Neutrophil (primary cell): ENCODE measurements around the gene BTLA.
"Not testable (repeated sequence)": the region's sequence is repeated elsewhere in the genome, so short reads cannot be mapped to it uniquely, and the experiment has no call there.

Experiments used
- H3K27ac ChIP-seq: fragments of 200-600 bp; sonication (generic); 2 replicates; pipeline ENCODE4 v1.5.1; 2016; ENCODE audit warnings: mild to moderate bottlenecking, moderate library complexity
- H3K27me3 ChIP-seq: fragments of 200-600 bp; sonication (generic); 2 replicates; pipeline ENCODE4 v1.6.0; 2016; ENCODE audit warnings: mild to moderate bottlenecking
- H3K36me3 ChIP-seq: fragments of 200-600 bp; sonication (generic); 2 replicates; pipeline ENCODE4 v1.5.1; 2017
- H3K4me1 ChIP-seq, 2 experiments: fragments of 200-600 bp in 1 of 2; sonication (generic) in 1 of 2; 1 replicate in 1 of 2; 2 replicates in 1 of 2; pipeline versions ENCODE4 v1.5.1 to v1.6.1; 2013 to 2016; ENCODE audit warnings: low read depth in 1 of 2, low read length in 1 of 2, mild to moderate bottlenecking in 1 of 2, moderate library complexity in 1 of 2; ENCODE audit not compliant: control insufficient read depth in 1 of 2, insufficient read depth in 1 of 2
- H3K4me3 ChIP-seq, 2 experiments: fragments of 200-600 bp in 1 of 2; sonication (generic) in 1 of 2; 1 replicate in 1 of 2; 2 replicates in 1 of 2; pipeline ENCODE4 v1.5.1; 2013 to 2016; ENCODE audit warnings: low read depth in 1 of 2, low read length in 1 of 2, mild to moderate bottlenecking in 1 of 2, moderate library complexity in 1 of 2
- H3K9me3 ChIP-seq: fragments of 200-600 bp; sonication (generic); 2 replicates; pipeline ENCODE4 v1.5.1; 2016
- TF ChIP-seq, protein P1 (sequence below): fragments of 200-600 bp; sonication (generic); IDR thresholded peaks from 2 replicates; pipeline ENCODE4 v1.5.1; 2016; ENCODE audit warnings: antibody characterized with exemption

The BTLA gene

DNA sequence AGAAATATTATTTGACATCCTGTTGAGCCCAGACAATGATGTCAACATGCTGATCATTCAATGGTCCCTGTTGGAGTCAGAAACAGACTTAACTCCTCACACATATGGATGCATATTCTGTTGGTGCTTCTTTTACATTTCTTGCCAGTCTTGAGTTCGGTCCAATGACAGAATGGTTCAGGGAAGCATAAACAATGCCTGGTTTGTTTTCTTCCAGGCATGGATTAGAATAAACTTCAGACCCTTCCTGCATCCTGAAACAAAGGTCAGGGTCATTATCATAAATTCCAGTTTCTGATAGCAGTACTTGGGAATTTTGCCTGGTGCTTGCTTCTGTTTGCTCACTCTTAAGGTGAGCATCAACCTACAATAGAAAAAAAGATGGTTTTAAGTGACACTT lies 33.3 kb downstream of the BTLA start:
- no peaks in the 10 kb centered on the region for H3K9me3 ChIP-seq
- H3K4me1 ChIP-seq: peaks cover 6 to 21% of the 10 kb centered on the region in 2 experiments
- H3K27me3 ChIP-seq: no peaks in the 10 kb centered on the region
- H3K36me3 ChIP-seq: no peaks in the 10 kb centered on the region
- TF ChIP-seq, protein P1, sequence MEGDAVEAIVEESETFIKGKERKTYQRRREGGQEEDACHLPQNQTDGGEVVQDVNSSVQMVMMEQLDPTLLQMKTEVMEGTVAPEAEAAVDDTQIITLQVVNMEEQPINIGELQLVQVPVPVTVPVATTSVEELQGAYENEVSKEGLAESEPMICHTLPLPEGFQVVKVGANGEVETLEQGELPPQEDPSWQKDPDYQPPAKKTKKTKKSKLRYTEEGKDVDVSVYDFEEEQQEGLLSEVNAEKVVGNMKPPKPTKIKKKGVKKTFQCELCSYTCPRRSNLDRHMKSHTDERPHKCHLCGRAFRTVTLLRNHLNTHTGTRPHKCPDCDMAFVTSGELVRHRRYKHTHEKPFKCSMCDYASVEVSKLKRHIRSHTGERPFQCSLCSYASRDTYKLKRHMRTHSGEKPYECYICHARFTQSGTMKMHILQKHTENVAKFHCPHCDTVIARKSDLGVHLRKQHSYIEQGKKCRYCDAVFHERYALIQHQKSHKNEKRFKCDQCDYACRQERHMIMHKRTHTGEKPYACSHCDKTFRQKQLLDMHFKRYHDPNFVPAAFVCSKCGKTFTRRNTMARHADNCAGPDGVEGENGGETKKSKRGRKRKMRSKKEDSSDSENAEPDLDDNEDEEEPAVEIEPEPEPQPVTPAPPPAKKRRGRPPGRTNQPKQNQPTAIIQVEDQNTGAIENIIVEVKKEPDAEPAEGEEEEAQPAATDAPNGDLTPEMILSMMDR: no peak
- H3K27ac ChIP-seq: no peak overlapping the region
- H3K4me3 ChIP-seq: no peak overlapping the region

DNA sequence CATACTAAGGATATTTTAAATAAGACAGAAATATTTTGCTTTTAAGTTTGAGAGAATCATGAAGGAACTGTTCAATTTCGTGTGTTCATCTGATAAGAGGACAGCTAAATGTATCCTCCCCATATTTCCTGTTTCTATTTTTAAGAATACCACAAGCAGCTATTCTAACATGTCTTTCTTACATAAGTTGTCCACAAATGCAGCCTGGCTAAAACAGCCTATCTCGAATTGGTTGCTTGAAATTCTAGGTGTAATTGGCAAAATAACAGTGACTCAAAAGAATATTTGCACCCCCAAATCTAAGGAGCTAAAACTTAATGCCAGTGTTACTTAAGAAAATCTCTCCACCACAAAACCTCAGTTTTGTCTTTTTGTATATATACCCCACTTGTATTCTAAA lies 35.0 kb downstream of the BTLA start:
- Histone ChIP-seq H3K27ac (peak overlapping the region; percentile 33), H3K4me3 (no peak overlapping the region), H3K27me3 (no peaks in the 10 kb centered on the region), H3K36me3 (no peaks in the 10 kb centered on the region), H3K9me3 (no peaks in the 10 kb centered on the region), H3K4me1 (peaks cover 0 to 15% of the 10 kb centered on the region in 2 experiments)
- TF ChIP-seq, protein P1: no peak

- no peaks in the 10 kb centered on the region for H3K9me3 ChIP-seq
- peaks cover 0 to 15% of the 10 kb centered on the region in 2 experiments for H3K4me1 ChIP-seq
- H3K4me3 ChIP-seq: no peak overlapping the region
- TF ChIP-seq, protein P1: no peak
- no peaks in the 10 kb centered on the region for H3K36me3 ChIP-seq
- no peaks in the 10 kb centered on the region for H3K27me3 ChIP-seq
- H3K27ac ChIP-seq: no peak overlapping the region
Measured at GRCh38 chr3:112463250-112463649, 36.0 kb downstream of the BTLA start.

DNA sequence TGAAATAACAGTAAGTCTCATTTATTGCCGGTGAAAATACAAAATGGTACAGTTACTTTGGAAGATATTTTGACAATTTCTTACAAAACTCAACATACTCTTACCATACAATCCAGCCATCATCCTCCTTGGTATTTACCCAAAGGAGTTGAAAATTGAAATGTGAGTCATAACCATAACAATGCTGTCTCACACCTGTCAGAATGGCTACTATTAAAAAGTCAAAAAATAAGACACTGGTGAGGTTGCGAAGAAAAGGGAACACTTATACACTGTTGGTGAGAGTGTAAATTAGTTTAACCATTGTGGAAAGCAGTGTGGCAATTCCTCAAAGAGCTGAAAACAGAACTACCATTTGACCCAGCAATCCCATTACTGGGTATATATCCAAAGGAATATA lies 37.5 kb downstream of the BTLA start:
- not testable (repeated sequence) for H3K36me3 ChIP-seq, H3K4me3 ChIP-seq, H3K27me3 ChIP-seq, H3K9me3 ChIP-seq, H3K27ac ChIP-seq
- peaks cover 0 to 15% of the 10 kb centered on the region in 2 experiments for H3K4me1 ChIP-seq

GRCh38 chr3:112460519-112461195 lies 38.6 kb downstream of the BTLA start:
- Histone ChIP-seq H3K4me3 (no peak overlapping the region), H3K36me3 (no peaks in the 10 kb centered on the region), H3K9me3 (no peaks in the 10 kb centered on the region), H3K4me1 (peaks cover 0 to 15% of the 10 kb centered on the region in 2 experiments), H3K27ac (no peak overlapping the region), H3K27me3 (no peaks in the 10 kb centered on the region)
- TF ChIP-seq, protein P1: no peak

GRCh38 chr3:112459750-112460149 lies 39.5 kb downstream of the BTLA start:
- no peak overlapping the region for H3K27ac ChIP-seq
- no peaks in the 10 kb centered on the region for H3K9me3 ChIP-seq
- H3K36me3 ChIP-seq: no peaks in the 10 kb centered on the region
- H3K4me3 ChIP-seq: no peak overlapping the region
- TF ChIP-seq, protein P1: no peak
- H3K4me1 ChIP-seq: peaks cover 0 to 11% of the 10 kb centered on the region in 2 experiments
- H3K27me3 ChIP-seq: no peaks in the 10 kb centered on the region
